AG04449 (cell line): Measurements from ENCODE around the gene CD300LF.

Source experiments
- CTCF ChIA-PET: fragments of 350-600 bp; formaldehyde crosslinking; extraction: SDS; loops from one replicate; lab custom pipeline; 2021; ENCODE audit warnings: antibody characterized with exemption; lab: Yijun Ruan, JAX
- POLR2A ChIA-PET: fragments of 400-600, 350-600 bp; formaldehyde crosslinking; extraction: SDS; loops from one replicate; lab custom pipeline; 2020; ENCODE audit warnings: antibody characterized with exemption, inconsistent platforms; lab: Yijun Ruan, JAX
- DNase-seq: peaks from one replicate; pipeline ENCODE4 v3.0.0-alpha.2; 2010; ENCODE audit warnings: low read depth, low spot score
- H3K4me3 ChIP-seq: 2 replicates; pipeline ENCODE4 v1.5.1; 2011; ENCODE audit warnings: low read depth, mild to moderate bottlenecking, control low read depth, low read length
- CTCF ChIP-seq: IDR thresholded peaks from one replicate; pipeline ENCODE4 v1.5.1; 2011; ENCODE audit warnings: mild to moderate bottlenecking, moderate library complexity, low read length, control low read depth, inconsistent platforms; ENCODE audit not compliant: insufficient read depth; ENCODE audit errors: missing control alignments

The CD300LF gene

GRCh38 chr17:74759243-74759801, 46.6 kb upstream of the CD300LF start:
- DNase-seq: no peak
- TF ChIP-seq CTCF: no peak
- ChIA-PET POLR2A (interaction anchor here (0.8 to 2.2 kb wide), 3 partner anchors 9 to 17 kb away, joined by 3 to 10 read pairs (median 3); partner anchors contain the start of gene NAT9), CTCF (interaction anchor here (0.9 to 7.9 kb wide), 11 partner anchors 9 to 201 kb away, joined by 3 to 71 read pairs (median 6); partner anchors contain the start of gene NAT9)
- no peak overlapping the region for H3K4me3 ChIP-seq

- no peak for DNase-seq
- CTCF ChIA-PET: interaction anchor here (1.0 to 7.9 kb wide), 7 partner anchors 9 to 202 kb away, joined by 3 to 71 read pairs (median 15); no protein-coding TSS in a partner anchor
- no peak overlapping the region for H3K4me3 ChIP-seq
- POLR2A ChIA-PET: interaction anchor here (0.8 kb wide), 1 partner anchor 18 kb away, joined by 3 read pairs; the partner anchor contains the start of gene NAT9
- TF ChIP-seq CTCF: no peak
Observed at GRCh38 chr17:74758848-74759168, 46.1 kb upstream of the CD300LF start.

- no peak for TF ChIP-seq CTCF
- no peak for DNase-seq
- no peak overlapping the region for H3K4me3 ChIP-seq
- CTCF ChIA-PET: interaction anchor here (1.0 to 7.9 kb wide), 8 partner anchors 8 to 202 kb away, joined by 3 to 71 read pairs (median 10); no protein-coding TSS in a partner anchor
- POLR2A ChIA-PET: interaction anchor here (0.8 kb wide), 1 partner anchor 18 kb away, joined by 3 read pairs; the partner anchor contains the start of gene NAT9
Observed at GRCh38 chr17:74757931-74758847, 45.5 kb upstream of the CD300LF start.

- no peak for TF ChIP-seq CTCF
- no peak overlapping the region for H3K4me3 ChIP-seq
- no peak for DNase-seq
- ChIA-PET CTCF (interaction anchor here (1.5 to 7.9 kb wide), 3 partner anchors 10 to 13 kb away, joined by 4 to 71 read pairs (median 15); no protein-coding TSS in a partner anchor), POLR2A (no interaction called here)
Observed at GRCh38 chr17:74757502-74757901, 44.8 kb upstream of the CD300LF start.

GRCh38 chr17:74756891-74757290, 44.2 kb upstream of the CD300LF start:
- H3K4me3 ChIP-seq: no peak overlapping the region
- DNase-seq: no peak
- ChIA-PET CTCF (interaction anchor here (1.5 to 7.9 kb wide), 3 partner anchors 10 to 13 kb away, joined by 4 to 71 read pairs (median 15); no protein-coding TSS in a partner anchor), POLR2A (no interaction called here)
- TF ChIP-seq CTCF: no peak
